ENCODE results near the gene OAF. TPM values are rescaled to one million over a fixed set of nuclear protein-coding genes. Genes with fewer than 3 reads are reported as not detected.
A peak's percentile ranks its signal among the peaks of the same experiment; 100 is the strongest.

Gene OAF
- polyA plus RNA-seq, 1 experiment: 47.5 TPM

DNA sequence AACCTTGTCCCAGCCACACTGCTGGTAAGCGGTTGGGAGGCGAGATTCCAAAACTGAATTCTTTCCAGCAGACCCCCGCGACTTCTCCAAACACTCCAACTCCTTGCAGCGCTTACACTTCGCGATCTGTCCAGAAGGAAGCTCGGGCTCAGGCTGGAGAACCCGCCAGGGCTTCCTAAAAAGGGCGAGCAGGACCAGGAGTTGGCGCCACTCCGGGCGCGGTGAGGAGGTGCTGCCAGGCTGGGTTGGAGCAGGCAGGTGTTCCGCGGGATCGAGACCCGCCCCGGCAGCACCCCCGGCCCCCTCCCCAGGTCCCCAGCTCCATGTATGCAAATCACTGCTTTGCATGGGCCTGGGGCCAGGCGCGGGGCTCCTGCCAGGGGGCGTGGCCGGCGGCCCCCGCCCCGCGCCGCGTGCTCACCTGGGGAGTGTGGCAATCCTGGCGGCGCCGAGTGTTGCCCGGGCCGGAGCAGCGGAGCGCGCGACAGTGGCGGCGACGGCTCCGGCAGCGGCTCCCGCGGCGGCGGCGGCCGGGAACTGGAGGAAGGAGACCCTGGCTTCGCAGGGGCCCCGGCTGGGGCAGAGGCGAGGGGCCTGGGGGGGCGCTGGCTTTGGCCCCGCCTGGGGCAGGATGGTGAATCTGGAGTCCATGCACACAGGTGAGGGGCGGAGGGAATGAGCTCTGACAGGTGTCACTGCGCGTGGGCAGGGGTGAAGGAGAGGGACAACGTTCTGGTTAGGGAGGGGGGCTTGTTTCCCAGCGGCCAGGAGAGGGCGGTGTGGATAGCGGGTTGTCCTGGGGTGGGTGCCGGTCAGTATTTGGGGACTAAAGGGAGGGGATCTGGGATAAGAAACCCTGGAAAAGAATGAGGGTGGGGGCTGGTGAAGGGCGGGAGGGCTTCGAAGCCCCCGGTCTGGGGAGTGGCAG is 29.1 kb downstream of the OAF start, which contains the start of gene POU2F3:
POU2F3 (plus strand) TSS at position 428 of the 928 bp plus-strand sequence; CDS start at position 632, 204 bp downstream.
- Histone ChIP-seq H3K36me3 (ENCODE audit: control insufficient read depth, insufficient read depth, low read length) (no peaks in the 10 kb centered on the region), H3K4me3 (ENCODE audit: low read depth, low read length) (no peak within 1 kb of the TSS), H3K27me3 (ENCODE audit: control insufficient read depth, insufficient read depth, low read length) (peaks cover 60% of the 10 kb centered on the region)
- ChIA-PET CTCF (interaction anchor here (0.8 to 14.1 kb wide), 3 partner anchors 61 to 75 kb away, joined by 3 to 219 read pairs (median 5); no protein-coding TSS in a partner anchor), POLR2A (no interaction called here)
- TF ChIP-seq, protein P1, sequence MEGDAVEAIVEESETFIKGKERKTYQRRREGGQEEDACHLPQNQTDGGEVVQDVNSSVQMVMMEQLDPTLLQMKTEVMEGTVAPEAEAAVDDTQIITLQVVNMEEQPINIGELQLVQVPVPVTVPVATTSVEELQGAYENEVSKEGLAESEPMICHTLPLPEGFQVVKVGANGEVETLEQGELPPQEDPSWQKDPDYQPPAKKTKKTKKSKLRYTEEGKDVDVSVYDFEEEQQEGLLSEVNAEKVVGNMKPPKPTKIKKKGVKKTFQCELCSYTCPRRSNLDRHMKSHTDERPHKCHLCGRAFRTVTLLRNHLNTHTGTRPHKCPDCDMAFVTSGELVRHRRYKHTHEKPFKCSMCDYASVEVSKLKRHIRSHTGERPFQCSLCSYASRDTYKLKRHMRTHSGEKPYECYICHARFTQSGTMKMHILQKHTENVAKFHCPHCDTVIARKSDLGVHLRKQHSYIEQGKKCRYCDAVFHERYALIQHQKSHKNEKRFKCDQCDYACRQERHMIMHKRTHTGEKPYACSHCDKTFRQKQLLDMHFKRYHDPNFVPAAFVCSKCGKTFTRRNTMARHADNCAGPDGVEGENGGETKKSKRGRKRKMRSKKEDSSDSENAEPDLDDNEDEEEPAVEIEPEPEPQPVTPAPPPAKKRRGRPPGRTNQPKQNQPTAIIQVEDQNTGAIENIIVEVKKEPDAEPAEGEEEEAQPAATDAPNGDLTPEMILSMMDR (IDR thresholded peaks at IDR 0.05; ENCODE audit: insufficient read depth, low read depth, low read length): 0 out of 2 replicates have a peak, but pooled peaks have one; percentile 11
- DNase-seq (ENCODE audit: low read depth): no peak

DNA sequence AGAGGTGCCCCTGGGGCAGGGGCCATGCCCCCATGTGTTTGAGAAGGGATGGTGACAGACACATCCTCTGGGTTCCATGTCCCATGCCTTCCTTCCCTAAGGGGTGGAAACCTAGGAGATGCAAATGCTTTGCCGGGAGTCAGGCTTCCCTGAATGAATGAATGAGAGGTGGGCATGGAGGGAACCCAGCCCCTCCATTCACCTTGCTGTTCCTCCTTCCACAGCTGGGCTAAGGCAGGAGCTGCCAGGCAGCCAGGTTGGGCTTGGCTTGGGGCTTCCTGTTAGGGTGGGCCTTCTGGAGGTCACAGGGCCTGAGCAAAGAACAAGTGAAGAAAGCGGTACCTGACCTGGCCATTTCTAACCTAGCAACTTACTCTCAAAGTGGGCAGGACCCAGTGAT is 30.0 kb downstream of the OAF start:
- TF ChIP-seq, protein P1 (IDR thresholded peaks at IDR 0.05; ENCODE audit: insufficient read depth, low read depth, low read length): no peak
- no peak overlapping the region for H3K4me3 ChIP-seq (ENCODE audit: low read depth, low read length)
- CTCF ChIA-PET: interaction anchor here (0.6 to 14.1 kb wide), 2 partner anchors 60 to 120 kb away, joined by 3 to 219 read pairs; no protein-coding TSS in a partner anchor

DNA sequence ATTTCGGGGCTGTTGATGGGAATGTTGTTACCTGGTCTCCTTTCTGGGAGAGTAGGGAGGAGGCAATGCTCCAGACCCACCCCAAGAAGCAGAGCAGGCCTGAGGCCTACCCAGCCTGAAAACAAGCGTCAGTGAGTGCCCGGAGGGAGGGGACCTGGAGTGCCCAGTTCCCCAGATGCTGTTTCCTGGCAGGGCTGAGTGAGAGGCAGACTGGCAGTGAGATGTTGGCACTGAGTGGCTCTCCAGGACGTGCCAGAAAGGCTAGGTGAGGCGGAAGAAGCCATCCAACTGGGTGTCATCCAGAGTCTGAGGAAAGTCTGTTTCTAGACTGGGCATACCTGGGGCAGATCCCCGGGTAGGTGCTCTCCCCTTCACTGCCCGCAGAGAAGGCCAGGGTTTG is 30.4 kb downstream of the OAF start:
- ChIA-PET POLR2A (no interaction called here), CTCF (interaction anchor here (0.6 to 14.1 kb wide), 2 partner anchors 59 to 121 kb away, joined by 3 to 219 read pairs; no protein-coding TSS in a partner anchor)

More for the DNA sequence above, 30.0 kb downstream of the OAF start:
- DNase-seq (ENCODE audit: low read depth): no peak
- H3K27me3 ChIP-seq (ENCODE audit: control insufficient read depth, insufficient read depth, low read length): peaks cover 57% of the 10 kb centered on the region
- POLR2A ChIA-PET: no interaction called here
- H3K36me3 ChIP-seq (ENCODE audit: control insufficient read depth, insufficient read depth, low read length): no peaks in the 10 kb centered on the region

DNA sequence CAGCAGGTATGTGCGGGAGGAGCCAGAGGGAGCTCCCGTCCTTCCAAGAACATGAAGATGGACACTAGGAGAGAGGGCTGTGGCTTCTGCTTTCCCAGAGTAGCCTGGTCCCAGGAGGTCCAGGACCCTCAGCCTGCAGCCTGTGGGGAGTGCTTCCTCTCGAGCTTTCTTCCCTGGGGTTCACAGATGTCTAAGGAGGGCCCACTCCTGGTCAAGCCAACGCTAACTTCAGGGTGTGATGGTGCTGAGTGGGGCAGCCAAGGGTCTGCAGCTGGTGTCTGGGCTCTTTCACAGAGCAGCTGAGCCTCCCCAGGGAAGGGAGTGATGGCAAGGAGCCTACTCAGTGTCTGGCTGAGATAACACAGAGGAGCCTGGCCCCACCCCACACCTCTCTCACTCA is 32.4 kb downstream of the OAF start:
- POLR2A ChIA-PET: no interaction called here
- Histone ChIP-seq H3K36me3 (ENCODE audit: control insufficient read depth, insufficient read depth, low read length) (no peaks in the 10 kb centered on the region), H3K27me3 (ENCODE audit: control insufficient read depth, insufficient read depth, low read length) (peaks cover 51% of the 10 kb centered on the region), H3K4me3 (ENCODE audit: low read depth, low read length) (no peak overlapping the region)
- TF ChIP-seq, protein P1 (IDR thresholded peaks at IDR 0.05; ENCODE audit: insufficient read depth, low read depth, low read length): no peak
- CTCF ChIA-PET: interaction anchor here (1.1 to 2.7 kb wide), 4 partner anchors 10 to 70 kb away, joined by 4 to 10 read pairs (median 6); no protein-coding TSS in a partner anchor
- no peak for DNase-seq (ENCODE audit: low read depth)

More for the DNA sequence above, 30.4 kb downstream of the OAF start:
- no peaks in the 10 kb centered on the region for H3K36me3 ChIP-seq (ENCODE audit: control insufficient read depth, insufficient read depth, low read length)
- H3K4me3 ChIP-seq (ENCODE audit: low read depth, low read length): no peak overlapping the region
- DNase-seq (ENCODE audit: low read depth): no peak
- TF ChIP-seq, protein P1 (IDR thresholded peaks at IDR 0.05; ENCODE audit: insufficient read depth, low read depth, low read length): no peak
- H3K27me3 ChIP-seq (ENCODE audit: control insufficient read depth, insufficient read depth, low read length): peaks cover 55% of the 10 kb centered on the region

All from BJ (cell line).